NOMO-1 (cell line): ENCODE measurements around the gene MMP3.
"Not testable (repeated sequence)": the region's sequence is repeated elsewhere in the genome, so short reads cannot be mapped to it uniquely, and the experiment has no call there.

ENCODE experiments used
- DNase-seq, 2 experiments: peaks; one replicate each; lab custom pipeline; 2025; ENCODE audit not compliant: unreplicated experiment in 2 of 2; lab: John Stamatoyannopoulos, UW

MMP3 gene

GRCh38 chr11:102843489-102843888, at the start of gene MMP3:
TSS of gene MMP3 (minus strand) at chr11:102843609. CDS start at chr11:102843546, 63 bp downstream.
- DNase-seq = no peak

GRCh38 chr11:102891736-102892135, 48.3 kb upstream of the MMP3 start:
- DNase-seq = no peak

DNA sequence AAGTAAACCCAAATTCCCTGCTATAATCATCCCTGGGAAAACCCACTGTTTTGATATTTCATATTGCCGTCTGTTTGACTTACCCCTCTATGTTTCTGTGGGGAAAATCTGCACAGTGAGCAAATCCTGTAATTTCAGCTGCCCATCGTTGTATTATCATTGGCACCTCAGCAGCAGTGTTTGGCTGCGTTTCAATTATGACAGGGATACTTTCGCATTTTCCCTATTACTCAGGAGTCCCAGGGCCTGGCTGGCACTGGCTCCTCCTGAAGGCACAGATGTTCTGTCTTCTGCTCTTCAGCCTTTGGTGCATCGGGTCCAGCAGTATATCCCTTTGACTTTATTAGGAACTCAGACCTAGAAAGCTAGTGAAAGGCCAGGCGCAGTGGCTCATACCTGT, 43.6 kb upstream of the MMP3 start:
- DNase-seq = no peak

DNA sequence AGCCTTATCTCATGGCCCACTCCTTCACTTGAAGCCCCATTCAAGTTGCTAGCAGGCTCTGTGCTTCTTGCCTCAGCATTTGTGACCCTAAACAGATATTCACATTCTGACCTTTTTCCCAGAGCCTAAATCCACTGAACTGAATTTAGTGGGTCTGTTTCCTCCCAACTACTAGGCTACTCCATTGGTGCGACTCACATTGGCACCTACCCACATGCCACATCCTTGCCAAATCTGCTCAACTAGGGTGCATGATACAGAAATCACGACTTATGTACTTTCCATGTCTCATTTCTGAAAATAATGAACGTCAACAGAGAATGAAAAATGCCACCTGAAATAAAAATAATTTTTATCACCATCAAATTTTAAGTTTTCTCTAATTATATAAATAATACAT, 39.7 kb upstream of the MMP3 start:
- DNase-seq = no peak

- DNase-seq = no peak
Observed at GRCh38 chr11:102882389-102883024, 39.1 kb upstream of the MMP3 start.

DNA sequence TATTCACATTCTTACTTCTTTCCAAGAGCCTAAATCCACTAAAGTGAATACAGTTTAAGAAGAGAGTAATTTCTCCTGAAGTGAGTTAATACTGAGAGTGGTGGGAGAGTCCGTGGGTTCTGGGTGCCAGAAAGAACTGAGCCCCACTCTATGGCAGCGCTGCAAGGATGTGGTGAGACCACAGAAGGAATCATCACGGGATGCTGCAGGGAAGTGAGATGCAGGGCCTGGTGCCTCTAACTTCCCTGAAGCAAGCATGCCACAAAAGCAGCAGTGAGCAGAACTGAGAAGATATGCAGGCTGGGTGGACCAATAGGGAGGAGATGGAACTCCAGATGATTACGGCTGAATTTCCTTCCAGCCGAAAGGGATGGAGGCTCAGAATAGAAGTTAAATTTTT, 36.4 kb upstream of the MMP3 start:
- no peak for DNase-seq

DNA sequence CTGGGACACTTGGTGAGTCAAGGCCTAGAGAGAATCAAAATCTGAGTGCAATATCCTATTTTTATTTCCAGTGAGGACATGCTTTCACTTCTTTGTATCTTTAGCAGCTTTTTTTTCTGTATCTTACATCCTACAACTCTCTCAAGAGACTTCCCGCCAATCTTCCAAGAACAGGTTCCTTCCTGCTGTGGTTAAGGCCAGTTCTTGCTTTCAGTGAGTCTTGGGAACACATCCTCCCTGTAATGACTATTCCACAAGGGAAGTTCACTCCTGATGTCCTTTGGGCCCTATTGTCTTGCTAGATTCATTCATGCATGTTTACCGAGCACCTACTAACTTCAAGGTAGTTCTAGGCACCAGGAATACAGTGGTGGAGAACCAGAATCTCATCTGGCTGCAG, 35.2 kb upstream of the MMP3 start:
- DNase-seq = no peak

DNA sequence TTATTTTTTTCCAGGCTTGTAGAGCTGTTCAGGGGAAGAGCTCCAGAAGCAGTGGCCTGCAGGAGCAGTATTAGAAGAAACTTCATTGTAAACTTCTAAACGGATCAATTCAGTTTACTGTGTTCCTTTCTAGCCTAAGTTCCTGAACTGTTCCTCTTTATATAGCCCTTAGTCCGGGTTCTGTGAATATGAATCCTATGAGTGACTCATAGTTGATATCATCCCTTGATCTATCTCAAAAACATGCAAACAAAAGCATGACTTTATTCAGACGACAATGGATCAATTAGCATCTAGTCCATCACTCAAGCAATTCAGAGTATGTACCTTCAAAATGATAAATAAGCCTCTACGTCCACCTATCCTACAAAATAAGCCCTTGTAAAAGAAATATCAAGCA, 31.4 kb upstream of the MMP3 start, which contains the start of gene MMP12:
Gene MMP12, minus strand, starts transcription at position 131 of the 400 bp plus-strand sequence. Its CDS starts 45 bp downstream, at position 86.
- DNase-seq = no peak

- not testable (repeated sequence) for DNase-seq
Observed at GRCh38 chr11:102869354-102869964, 26.1 kb upstream of the MMP3 start.

DNA sequence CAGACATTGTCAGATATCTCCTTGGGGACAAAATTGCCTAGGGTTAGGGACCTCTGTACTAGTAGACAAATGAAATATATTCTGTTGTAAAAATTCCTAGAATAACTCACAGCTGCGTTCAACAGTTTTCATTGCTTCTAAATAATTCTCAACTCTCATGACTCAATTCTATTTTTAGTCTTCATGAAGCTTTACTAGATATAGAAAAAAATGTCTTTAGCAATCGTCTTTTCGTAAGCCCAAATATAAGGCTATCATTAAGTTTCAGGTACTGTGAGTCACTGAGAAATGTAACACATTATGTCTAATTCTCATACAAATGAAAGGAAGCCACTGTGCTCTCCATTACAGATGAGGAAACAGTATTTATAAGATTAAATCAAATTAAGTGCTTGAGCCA, 24.9 kb upstream of the MMP3 start:
- no peak for DNase-seq

GRCh38 chr11:102864724-102865123, 21.3 kb upstream of the MMP3 start:
- no peak for DNase-seq

DNA sequence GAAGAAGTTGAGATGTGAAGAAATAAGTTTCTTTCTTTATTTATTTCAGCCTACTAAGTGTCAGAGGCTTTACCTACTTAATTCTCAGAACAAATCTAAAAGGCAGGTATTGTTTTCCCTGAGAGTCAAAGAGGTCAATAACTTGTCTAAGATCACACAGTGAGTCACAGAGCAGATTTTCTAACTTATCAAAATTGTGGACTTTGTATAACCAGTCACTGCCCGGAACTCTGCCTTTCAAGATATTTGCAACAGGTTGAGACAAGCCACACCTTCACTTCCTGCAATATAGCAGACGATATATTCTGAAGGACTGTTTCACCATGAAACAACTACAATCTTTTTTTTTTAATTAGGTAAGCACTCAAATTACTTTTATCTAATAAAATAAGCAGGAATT, 10.5 kb upstream of the MMP3 start:
- DNase-seq = no peak

DNA sequence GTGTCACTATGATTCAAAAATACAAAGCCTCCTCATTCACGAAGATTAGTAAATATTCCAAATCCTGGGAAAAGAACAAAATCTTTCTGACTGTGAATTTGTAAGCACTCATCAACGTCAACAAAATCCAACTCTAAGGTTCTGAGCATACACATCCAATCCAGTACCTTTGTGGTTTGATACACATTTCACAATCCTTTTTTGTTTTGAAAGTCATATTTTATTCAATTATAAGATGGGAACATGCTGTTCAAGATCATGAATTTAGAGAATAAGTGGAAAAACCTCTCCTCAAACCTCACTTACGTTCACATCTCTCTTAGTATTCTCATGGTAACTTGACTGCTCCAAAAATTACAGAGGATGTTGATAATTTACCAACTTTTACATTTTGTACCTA, 9.6 kb upstream of the MMP3 start:
- no peak for DNase-seq

GRCh38 chr11:102850973-102851745, 7.8 kb upstream of the MMP3 start:
- no peak for DNase-seq

DNA sequence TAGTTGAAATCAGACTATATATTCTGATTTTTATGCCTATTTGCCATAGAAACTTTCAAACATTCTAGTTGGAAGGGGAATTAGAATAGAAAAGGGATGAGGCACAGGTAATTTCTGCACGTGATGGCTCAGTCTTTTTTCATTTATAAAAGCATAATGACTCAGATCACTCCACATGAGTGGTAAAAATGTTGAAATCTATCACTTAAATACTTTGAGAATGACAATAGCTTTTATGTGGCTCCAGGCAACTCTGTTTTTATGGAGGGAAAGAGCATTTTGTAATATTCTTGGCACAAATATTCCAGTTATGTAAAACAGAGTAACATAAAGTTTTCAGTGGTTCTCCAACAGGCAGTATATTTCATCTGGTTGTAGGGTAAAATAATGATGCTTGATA, 5.9 kb upstream of the MMP3 start:
- no peak for DNase-seq

- DNase-seq = no peak
Observed at GRCh38 chr11:102846292-102846691, 2.9 kb upstream of the MMP3 start.

GRCh38 chr11:102842930-102843329, 479 bp downstream of the MMP3 start:
- DNase-seq = no peak

DNA sequence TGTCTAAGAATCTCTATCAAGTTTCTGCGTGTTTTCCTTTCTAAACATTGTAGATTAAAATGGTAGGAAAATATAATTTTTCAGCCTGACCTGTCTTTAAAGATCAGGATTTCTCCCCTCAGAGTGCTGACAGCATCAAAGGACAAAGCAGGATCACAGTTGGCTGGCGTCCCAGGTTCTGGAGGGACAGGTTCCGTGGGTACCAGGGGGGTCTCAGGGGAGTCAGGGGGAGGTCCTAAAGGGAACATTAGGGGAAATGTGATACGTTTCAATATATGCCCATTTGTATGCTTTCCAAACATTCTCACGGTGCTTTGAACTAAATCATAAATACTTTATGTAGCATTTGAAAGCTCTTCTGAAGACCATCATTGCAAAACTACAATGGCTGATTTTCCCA, 3.4 kb downstream of the MMP3 start:
- no peak for DNase-seq

DNA sequence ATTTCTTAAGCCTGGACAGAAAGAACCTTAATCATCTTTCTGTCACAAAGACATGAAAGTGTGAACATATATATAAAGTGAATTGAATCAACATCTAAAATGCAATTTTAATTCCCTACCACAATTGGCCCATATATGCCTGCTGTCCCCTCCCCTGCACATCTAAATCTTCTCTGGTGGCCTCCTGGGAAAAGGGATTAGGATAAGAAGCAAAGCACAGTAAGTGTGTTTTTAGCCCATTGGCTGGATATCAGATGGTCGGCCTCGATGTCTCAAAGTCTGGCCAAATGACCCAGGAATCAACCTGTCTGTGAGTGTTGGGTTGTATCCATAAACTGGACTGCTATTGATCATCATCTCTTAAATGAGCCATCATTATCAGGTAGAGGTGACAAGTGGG, 5.8 kb downstream of the MMP3 start:
- no peak for DNase-seq

- no peak for DNase-seq
Observed at GRCh38 chr11:102837156-102837555, 6.3 kb downstream of the MMP3 start.

GRCh38 chr11:102836290-102836875, 7.0 kb downstream of the MMP3 start:
- no peak for DNase-seq

- no peak for DNase-seq
Observed at GRCh38 chr11:102833731-102834130, 9.7 kb downstream of the MMP3 start.
